ENCODE data around the gene SDC1.

The SDC1 gene

DNA sequence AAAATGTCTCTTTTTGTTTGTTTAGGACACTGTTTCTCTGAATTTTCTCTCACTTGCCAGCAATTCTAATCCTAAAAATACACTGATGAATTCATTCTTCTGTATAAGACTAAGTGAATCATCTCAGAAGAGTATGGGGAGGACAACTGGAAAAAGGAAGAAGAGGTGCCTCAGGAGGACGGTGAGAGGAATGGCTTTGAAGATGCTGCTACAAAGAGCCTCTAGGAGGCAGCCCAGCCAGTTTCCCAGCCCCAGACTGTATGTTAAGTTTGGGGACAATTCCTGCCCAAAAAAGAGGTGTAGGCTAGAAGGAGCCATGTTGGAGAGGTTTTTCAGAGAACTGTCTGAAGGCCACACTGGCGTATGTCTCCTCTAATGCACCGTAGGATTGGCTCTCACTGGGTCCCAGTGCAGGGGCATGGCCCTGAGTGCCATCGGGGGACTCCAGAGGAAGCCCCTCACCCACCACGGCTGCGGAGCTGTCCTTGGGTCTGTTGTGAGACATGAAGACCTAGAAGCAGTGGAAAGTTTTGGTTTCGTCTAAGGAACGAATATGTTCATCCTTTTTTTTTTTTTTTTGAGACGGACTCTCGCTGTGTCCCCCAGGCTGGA is 3.1 kb upstream of the SDC1 start:
- DNase-seq, result no peak

DNA sequence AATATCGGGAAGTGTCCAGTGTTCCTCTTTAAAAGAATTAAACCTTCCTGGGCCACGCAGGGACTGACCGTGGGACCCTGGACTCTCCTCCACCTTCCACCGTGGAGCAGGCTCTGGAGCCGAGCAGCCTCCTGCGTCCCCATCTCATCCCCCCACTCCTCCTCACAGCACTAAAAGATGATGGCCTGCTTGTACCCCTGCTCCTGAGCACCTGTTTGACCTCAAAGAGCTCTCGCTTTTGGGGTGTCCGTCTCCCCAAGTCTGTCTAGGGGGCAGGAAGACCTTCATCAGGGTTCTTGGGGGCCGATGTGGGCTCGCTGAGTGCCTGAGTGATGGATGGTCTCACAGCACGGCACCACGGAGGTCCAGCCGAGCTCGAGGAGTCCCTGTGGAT is 1.2 kb upstream of the SDC1 start:
- no peak for DNase-seq

DNA sequence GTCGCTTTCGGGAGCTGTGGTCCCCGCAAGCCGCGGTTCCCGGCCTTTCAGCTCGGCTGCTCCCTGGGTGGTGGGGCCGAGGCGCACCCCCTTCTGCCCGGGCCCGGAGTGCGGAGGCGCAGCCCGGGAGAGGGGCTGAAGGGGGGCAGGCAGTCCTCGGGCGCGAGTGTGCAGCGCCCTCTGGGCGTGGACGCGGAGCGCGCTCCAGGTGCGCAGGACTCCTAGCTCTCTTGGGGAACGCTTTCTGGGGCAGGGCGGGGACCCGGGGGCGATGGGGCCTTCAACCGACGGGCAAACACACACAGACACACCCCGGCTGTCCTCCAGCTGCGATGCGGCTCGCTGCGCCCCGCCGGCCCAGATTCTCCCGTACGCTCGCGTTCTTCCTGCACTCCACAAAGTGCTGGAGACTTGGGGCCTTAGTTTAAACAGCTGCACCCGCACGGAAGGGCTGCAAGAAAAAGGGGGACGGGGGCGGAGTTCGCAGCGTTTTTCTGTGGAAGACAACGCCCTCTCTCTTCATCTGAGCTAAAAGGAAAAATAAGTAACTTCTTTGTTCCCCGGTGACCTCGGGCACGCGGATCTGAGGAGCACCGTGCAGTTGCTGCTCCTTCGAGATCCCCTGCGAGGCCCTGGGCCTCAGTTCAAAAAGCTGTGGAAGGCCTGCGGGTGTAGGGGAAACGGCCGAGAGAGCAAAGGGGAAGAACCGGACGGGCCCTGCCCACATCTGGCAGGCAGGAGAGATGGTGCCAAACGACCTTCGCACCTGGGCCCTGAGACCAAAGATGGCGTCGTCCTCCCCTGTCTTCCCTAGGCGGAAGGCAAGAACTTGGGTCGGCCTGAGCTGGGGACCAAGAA is 593 bp upstream of the SDC1 start:
- no peak for DNase-seq

DNA sequence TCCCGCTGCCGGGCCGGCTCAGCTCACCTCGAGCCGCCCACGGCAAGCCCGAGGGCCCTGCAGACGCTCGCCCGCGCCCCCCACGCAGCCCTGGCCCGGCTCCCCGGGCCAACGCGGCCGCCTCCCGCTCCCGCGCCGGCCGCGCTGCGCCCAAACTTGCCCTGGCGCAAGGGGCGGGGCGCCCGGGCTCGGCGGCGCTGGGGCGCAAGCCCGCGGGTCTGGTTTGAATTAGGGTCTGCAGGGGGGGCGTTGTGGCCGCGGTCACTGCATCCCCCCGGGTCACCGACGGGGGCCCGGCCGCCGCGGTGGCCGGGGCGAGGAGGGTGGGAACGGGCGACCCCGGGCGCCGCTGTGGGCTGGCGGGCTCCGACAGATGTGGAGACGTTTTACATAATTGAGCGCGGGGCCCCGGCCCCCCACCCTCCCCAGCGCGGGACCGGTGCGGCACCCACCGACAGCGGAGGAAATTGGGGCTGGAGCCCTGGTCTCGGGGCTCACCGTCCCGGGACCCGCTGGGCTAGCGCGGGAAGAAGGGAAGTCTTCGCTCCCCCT is 690 bp downstream of the SDC1 start:
- no peak for DNase-seq

DNA sequence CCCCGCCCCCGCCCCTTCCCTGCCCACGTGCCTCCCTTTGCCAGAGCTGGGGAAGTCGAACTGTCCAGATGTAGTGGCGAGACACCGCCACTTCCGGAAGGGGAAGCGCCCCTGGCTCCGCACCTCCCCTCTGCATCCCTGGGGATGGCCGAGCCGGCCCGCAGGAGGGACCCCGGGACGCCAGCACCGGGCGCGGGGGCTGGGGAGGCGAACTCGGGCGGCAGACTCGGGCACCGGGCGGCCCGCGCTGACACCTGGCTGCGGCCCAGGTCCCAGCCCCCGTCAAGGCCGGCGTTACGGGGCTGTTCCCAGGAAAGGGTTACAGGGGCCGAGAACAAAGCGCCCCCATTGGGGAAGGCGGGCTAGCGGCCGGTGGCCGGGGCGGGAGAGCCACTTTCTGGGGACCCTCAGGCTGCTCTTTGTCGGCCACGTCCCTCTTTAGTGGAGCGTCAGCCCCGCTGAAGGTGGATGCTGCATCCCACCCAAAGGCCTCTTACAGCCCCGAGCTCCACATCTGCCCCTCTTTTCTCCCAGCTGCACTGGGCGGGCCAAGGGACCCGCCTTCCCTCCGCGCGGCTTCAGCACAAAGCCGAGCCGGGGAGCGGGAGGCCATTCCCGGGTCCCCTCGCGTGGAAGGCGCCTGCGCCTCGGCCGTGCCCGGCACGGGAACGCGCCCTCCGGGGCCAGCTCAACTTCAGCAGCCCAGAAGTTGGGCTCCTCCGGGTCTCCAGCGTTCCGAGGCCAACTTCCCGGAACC is 1.3 kb downstream of the SDC1 start:
- no peak for DNase-seq

DNA sequence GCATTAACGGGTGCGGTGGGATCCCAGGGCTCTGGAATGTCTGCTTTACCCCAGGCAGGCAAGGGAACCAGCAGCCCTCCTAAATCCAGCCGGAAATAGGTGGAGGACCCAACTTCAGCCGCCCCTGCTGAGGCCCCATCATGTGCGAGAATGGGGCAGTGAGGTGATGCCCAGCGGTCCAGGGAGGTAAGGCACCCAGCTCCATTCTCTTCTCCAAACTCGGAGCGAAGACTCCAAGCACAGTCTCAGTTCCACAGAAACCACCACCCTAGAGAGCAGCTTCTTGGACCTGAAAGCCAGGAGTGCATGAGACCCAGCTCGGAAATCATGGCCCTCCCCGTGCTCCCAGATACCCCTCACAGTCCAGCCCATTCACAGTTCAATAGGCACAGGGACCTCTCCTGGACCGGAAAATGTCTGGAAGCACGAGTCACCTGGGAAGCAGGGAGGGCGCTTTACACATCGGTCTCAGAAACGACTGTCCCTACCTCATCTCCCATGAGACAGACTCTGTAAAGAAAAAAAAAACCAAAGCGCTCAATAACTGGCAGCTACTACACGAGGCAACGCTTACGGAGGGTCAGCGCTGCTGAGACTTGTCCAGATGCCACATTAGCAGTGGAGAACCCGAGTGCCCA is 2.0 kb downstream of the SDC1 start:
- no peak for DNase-seq

DNA sequence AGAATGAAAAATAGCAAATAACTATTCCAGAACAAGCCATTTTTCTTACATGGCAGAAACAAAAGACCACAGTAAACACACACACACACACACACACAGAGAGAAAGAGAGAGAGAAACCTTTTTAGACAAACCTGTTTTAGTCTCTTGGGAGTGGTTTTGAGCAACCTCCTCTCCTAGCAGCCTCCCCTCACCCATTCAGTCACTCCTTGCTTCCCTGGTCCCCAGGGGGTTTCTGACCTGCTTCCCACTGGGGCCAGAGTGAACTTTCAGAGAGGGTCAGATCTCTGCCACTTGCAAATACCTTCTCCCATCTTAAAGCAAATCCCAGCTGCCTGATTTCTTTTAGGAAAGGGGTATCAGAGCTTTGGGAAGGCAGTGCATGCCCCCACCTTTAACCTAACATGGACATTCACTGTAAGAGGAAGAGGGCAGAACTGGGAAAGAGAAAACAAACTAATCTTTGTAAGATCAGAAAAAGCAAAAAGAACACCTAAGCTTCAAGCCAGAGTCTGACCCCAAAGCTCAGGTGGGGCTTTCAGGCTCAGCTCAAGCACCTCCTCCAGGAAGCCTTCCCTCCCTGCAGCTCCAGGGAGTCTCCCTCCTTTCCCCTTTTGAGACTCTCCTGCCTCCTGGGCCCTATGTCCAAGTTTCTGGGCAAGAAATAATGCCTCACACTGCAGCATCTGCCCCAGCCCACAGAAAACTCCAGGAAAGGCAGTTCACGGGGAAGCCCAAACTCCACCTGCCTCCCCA is 2.7 kb downstream of the SDC1 start:
- no peak for DNase-seq

DNA sequence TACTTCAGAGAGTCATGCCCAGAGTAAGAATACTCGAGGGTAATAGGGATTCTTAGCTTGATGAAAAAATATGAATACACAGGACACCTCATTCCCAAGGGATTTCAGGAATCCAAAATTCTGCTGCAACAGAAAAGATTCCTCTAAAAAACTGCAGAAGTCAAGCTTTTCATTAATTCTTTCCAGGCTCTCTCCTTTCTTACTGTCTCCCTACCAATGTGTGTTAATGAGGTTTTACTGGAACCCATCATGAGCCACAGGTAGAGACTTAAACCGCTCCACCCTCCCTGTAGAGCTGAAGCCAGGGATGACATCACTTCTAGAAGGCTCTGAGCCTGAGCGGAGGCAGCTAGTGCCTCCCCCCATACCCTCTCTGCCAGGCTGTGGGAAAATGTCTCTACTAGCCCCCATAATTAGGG is 3.4 kb downstream of the SDC1 start:
- DNase-seq, result no peak

DNA sequence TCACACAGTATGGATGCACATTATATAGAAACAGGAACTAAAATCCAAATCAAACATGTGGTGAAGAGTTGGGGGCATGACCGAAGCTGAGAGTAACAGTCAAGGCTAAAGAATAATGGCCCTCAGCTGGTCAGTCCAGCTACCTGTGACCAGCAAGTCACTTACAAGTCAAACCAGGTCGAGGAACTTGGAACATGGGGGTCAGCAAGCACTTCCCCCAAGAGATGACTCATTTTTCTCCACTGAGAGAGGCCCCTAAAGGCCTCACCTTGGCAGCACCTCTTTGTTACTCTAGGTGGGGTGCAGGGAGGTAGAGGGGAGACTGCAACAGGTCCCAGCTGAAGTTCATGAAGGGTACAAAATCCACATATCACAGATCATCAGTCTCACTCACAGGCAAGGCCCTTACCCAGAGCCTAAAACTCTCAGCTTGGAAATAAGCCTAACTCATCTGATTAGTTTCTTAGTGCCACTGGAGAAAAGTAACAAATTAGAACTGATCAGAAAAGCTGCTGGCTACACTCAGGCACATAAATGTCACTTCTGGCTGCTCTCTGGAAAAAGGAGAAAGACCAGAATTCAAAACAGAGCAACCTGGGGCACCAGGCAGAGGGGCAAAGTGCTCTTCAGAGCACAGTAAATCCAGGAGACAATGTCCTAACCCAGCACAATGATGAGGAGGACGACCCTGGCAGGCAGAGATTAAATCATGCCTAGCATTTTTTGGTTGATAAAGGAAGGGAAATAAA is 4.0 kb downstream of the SDC1 start:
- DNase-seq, result no peak

DNA sequence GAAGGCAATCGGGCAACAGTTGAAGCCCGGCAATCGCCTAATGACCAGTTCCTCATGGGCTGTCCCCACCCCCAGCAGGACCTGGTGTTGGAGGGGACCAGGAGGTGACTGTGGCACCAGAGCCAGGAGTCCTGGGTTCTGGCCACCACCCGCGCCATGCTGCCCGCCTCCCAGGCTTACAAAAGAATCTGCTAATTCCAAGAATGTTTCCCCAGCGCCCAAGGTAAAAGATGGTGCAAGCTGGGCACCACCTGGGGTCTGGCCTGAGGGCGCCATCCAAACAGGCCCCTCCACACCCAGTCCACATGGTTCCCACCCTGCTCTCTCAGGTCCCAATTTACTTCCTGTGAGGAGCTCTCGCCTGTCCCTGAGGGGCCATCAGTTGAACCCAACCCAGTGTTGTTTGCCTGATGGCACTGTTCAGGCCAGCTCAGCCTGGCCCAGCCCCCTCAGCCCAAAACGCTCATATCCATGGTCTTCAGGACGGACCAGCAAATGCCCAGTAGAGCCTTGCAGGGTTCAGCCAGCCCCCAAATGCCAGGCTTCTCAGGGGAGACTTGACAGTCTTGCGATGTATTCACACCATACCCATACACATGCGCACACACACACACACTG is 5.1 kb downstream of the SDC1 start:
- no peak for DNase-seq

DNA sequence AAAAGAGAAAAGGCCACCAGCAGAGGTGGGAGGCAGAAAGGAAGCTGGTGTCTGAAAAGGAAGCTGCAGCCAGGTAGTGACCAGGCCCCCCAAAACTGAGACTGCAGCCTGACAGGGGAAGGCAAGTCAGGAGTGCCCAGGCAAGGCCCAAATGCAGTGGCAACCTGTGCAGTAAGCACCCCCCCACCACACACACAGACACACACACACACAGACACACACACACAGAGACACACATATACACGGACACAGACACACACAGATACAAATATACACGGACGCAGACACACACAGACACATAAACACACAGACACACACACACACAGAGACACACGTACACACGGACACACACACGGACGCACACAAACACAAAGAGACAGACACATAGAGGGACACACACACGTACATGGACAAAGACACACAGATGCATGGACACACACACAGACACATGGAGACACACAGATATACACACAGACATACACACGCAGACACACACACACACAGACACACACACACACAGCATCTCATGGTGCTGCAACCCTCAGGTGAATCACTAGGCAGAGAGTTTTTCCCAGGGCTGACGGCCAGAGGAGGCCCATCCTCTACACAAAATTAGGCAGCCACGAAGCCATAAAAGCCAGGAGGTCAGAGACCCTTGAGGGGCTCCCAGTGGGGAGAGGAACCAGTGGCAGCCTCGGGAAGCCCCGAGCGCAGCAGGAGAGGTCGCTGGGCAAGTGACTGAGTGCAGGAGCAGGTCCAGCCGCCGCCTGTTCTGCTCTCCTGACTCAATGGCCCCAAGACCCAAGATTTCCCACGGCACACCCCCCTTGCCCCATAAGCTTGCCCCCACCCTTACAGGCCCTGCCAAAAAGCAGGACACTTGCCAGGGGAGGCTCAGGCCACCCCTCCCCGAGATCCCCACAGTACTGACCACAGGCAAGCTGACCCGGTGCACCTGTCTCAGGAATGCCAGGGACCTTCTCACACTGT is 6.3 kb downstream of the SDC1 start:
- no peak for DNase-seq

DNA sequence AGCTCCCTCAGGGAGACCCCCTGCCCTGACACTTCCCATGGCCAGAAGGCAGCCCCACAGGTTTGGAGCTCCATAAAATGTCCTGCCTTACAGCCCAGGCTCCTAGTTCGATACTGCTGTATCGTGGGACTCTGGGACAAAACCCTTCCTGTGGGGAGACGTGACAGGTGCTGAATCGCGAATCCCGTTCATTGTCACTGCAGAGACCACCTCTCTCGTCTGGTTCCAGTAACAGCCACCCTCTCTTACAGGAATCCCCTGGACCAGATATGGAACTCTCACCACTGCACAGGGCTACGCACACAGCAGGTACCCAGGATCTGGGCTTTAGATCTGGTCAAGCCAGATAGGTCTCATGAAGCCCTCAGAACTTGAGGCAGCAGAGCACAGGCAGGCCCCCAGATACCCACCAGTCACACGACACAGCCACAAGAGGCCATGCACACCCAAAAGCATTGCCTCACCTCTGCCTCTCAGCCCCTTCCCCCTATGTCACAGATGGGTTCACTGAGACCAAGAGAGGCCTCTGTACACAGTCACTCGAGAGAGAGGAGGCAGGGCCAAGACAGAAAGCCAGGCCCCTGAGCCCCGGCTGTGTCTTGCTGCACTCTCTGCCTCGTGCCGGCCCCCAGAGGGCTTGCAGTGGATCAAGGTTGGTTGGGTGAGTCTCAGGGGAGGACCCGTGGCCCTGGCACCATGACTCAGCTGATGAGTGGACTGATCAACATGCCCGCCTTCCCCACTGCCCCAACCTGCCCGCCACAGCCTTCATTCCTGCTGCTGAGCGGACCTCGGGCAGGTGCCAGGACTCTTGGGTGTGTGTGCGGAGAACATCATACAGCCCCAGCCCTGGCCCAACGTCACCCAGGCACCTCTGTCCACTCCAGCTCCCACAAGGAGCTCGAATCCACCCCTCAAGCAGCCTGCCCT is 7.6 kb downstream of the SDC1 start:
- no peak for DNase-seq

DNA sequence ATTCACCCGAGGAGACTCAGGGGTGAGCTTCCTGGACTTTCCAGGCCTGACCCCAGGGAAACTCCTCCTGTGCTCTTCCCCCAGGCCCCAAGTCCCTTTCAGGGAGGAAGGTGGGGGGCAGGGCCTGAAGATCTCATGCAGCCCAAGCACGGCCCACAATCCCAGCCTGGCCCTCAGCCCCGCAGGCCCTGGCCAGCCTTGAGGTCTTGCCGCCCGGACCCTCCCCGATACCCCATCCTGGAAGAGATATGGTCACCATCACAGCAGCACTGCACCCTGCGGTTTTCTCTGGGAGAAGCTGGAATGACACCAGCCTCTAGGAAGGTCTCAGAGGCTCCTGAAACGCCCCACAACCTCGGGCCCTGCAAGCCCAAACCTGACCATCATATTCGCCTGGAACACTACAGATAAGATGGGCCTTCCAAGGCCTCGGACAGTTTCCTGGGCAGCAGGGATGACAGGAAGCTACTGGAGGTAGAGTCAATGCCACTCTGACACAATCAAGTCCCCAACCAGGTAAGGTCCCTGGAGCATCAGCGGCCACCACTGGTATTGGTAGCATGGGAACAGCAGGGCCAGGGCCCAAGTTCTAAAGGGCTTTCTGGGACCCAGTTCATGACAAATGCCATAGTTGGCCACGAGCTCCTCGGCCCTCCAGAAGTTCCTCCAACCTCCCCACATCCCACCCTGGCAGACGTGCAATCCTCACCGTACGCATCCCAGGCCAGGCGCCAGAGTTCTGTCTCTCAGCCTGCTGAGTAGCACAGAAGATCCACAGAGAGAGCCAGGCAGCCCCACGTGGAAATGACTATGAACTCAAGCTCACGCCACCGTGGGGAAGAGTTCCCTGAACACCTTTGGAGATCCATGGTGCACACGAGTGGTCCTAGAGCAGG is 8.6 kb downstream of the SDC1 start:
- no peak for DNase-seq

DNA sequence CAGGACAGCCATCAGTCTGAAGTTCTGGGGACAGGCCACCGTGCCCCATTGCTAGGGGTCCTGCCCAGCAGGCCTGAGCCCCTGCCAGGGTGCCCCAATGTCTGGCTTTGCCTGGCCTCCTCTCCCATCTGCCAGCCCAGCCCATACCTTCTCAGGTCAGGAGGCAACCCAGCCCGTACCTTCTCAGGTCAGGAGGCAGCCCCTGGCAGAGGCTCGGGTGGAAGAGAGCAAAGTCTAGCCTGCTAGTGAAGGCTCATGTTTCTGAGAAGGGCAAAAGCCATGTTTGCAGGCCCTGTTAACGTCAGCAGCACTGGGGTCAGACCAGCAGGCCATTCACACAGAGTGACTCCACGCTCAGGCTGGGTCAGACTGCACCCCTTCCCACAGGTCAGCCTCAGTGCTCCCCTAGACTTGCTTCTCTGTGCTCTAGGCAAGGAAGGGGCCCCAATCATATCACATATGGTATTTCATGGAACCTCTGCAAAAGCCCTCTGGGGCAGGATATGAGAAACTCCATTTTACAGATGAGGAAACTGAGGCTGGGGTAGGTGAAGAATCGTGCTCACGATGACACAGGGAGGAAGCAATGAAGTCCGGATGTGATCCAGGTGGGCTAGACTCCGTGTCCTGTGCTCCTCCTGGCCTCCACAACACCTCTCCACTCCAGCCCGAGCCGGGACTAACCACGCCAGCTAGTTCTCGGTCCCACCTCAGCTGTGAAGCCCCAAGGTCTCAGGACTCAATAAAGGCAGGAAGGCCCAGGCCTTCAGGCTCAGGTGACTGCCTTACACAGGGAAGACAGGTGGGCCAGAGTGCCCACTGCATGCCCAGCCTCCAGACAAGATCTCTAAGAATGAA is 9.5 kb downstream of the SDC1 start:
- no peak for DNase-seq

DNA sequence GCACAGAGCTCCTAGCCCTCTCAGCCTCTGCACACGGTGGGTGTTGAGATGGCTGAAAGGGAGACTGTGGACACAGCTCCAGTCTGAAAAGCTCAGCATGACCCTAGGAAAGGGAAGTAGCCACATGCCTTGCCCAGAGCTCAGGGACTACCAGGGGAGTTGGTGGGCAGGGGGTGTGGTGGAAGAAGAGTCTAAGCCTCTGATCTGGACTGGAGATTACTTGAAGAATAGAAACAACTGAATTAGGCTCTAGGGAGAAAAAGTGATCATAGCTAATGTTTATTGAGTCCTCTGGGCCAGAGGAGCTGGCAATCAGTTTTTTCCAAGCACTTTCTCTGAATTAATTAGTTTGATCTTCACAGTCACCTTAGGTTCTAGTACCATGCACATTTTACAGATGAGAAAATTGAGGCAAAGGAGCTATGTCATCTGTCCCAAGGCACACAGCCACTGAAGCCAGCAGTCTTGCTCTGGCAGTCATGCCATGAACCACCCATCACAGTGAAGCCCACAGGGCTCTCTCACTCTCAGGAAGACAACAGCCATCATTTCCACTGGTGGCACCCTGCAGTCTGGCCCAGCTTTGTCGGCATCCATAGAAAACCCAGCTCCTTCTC is 10.3 kb downstream of the SDC1 start:
- no peak for DNase-seq
